ENCODE results near the gene CATSPERD.

- no peak for TF ChIP-seq ZNF398 (CRISPR knock-in tag; IDR thresholded peaks at IDR 0.05)
- no peak for TF ChIP-seq ZNF212 (CRISPR knock-in tag; IDR thresholded peaks at IDR 0.05)
- TF ChIP-seq HNRNPH1 (optimal IDR thresholded peaks at IDR 0.05; ENCODE audit: low read depth, low read length): no peak
- TF ChIP-seq HNRNPL (IDR thresholded peaks at IDR 0.05; ENCODE audit: low read depth, low read length): no peak
- no peak for TF ChIP-seq GTF2F1 (IDR thresholded peaks at IDR 0.05; ENCODE audit: low read depth, low read length)
- TF ChIP-seq PHB2 (IDR thresholded peaks at IDR 0.05; ENCODE audit: low read depth): no peak
- no peak for TF ChIP-seq HOMEZ (CRISPR knock-in tag; IDR thresholded peaks at IDR 0.05)
Observed at GRCh38 chr19:5822181-5822844, 101.9 kb downstream of the CATSPERD start.

Data from K562 (cell line).